GM12872 (cell line): ENCODE results near the gene EXOC3.

Experiments
- CTCF ChIP-seq: IDR thresholded peaks from 3 replicates; pipeline ENCODE4 v1.5.1; 2011; ENCODE audit warnings: low read depth, mild to moderate bottlenecking, low read length, moderate library complexity; ENCODE audit not compliant: insufficient read depth

EXOC3 gene

GRCh38 chr5:415928-416635 lies 26.9 kb upstream of the EXOC3 start:
- TF ChIP-seq CTCF = no peak

GRCh38 chr5:416636-416960 lies 26.4 kb upstream of the EXOC3 start:
- no peak for TF ChIP-seq CTCF

- TF ChIP-seq CTCF = no peak
These were observed 25.4 kb upstream of the EXOC3 start for GRCh38 chr5:417301-418161.

GRCh38 chr5:418162-419121 lies 24.5 kb upstream of the EXOC3 start:
- TF ChIP-seq CTCF = no peak

- TF ChIP-seq CTCF = no peak
These were observed 23.0 kb upstream of the EXOC3 start for GRCh38 chr5:419970-420369.

- no peak for TF ChIP-seq CTCF
These were observed 22.2 kb upstream of the EXOC3 start for GRCh38 chr5:420632-421286.
